Body of pancreas (tissue), 4 donors: ENCODE results near the gene RUFY3. TPM values are rescaled to one million over a fixed set of nuclear protein-coding genes. Genes with fewer than 3 reads are reported as not detected.
"Not testable (repeated sequence)": the region's sequence is repeated elsewhere in the genome, so short reads cannot be mapped to it uniquely, and the experiment has no call there.

Source experiments
- ATAC-seq: fragments of 150-250 bp; one replicate; pipeline ENCODE4 v1.9.1; 2016
- DNase-seq, 4 donors: peaks; one replicate each; pipeline ENCODE4 v3.0.0-alpha.2; 2019
- H3K27ac ChIP-seq, 4 donors: fragments of 200-600 bp; sonication (generic); 1 replicate in 3 of 4; 2 replicates in 1 of 4; pipeline versions ENCODE4 v1.5.1 to v1.6.1; 2016 to 2019; ENCODE audit warnings: mild to moderate bottlenecking in 1 of 4, mixed read lengths in 1 of 4, moderate library complexity in 1 of 4
- H3K27me3 ChIP-seq, 2 donors: fragments of 200-600 bp; sonication (generic); one replicate each; pipeline ENCODE4 v1.6.0; 2016; ENCODE audit warnings: mild to moderate bottlenecking in 1 of 2
- H3K36me3 ChIP-seq, 2 donors: fragments of 200-600 bp; sonication (generic); replicated peaks in 1 of 2; 2 replicates each; pipeline ENCODE4 v1.5.1; 2016; ENCODE audit warnings: low read depth in 2 of 2; ENCODE audit not compliant: insufficient read depth in 1 of 2
- H3K4me1 ChIP-seq: fragments of 200-600 bp; sonication (generic); one replicate; pipeline ENCODE4 v1.6.0; 2016
- H3K4me3 ChIP-seq, 2 donors: fragments of 200-600 bp; sonication (generic); 1 replicate in 1 of 2; 2 replicates in 1 of 2; pipeline ENCODE4 v1.5.1; 2016 to 2019
- H3K9me3 ChIP-seq, 3 donors: fragments of 200-600 bp; sonication (generic); 1 replicate in 2 of 3; 2 replicates in 1 of 3; pipeline ENCODE4 v1.5.1; 2016
- POLR2A ChIP-seq, 3 donors: fragments of 450-650 bp; IDR thresholded peaks; one replicate each; pipeline ENCODE4 v1.6.1; 2016; ENCODE audit warnings: antibody characterized with exemption in 3 of 3, mild to moderate bottlenecking in 2 of 3
- WGBS, 2 donors: methylation state at CpG; one replicate each; pipeline ENCODE4 v1.1.5; 2017; 5-methylcytosine and 5-hydroxymethylcytosine counted together
- intact Hi-C: fragments of 100-400 bp; cut with DNase I; formaldehyde crosslinking; loops from one replicate; pipeline ENCODE4 v1.15.1; 2023
- total RNA-seq, 2 donors: library from RNA; depleted of rRNA; stranded (reverse); fragments of >200 nt; gene quantifications; one replicate each; pipeline ENCODE4 v1.1.0, GENCODE V29; 2016
- TF ChIP-seq, protein P1 (sequence below), 7 experiments: fragments of 450-650 bp in 4 of 7; fragments of 200-600 bp in 3 of 7; sonication (generic) in 3 of 7; IDR thresholded peaks; one replicate each; pipeline ENCODE4 v1.5.1; 2016 to 2019; ENCODE audit warnings: antibody characterized with exemption in 7 of 7

The RUFY3 gene
- total RNA-seq, 2 donors from 2014 or later = 46.4 to 62.6 TPM

DNA sequence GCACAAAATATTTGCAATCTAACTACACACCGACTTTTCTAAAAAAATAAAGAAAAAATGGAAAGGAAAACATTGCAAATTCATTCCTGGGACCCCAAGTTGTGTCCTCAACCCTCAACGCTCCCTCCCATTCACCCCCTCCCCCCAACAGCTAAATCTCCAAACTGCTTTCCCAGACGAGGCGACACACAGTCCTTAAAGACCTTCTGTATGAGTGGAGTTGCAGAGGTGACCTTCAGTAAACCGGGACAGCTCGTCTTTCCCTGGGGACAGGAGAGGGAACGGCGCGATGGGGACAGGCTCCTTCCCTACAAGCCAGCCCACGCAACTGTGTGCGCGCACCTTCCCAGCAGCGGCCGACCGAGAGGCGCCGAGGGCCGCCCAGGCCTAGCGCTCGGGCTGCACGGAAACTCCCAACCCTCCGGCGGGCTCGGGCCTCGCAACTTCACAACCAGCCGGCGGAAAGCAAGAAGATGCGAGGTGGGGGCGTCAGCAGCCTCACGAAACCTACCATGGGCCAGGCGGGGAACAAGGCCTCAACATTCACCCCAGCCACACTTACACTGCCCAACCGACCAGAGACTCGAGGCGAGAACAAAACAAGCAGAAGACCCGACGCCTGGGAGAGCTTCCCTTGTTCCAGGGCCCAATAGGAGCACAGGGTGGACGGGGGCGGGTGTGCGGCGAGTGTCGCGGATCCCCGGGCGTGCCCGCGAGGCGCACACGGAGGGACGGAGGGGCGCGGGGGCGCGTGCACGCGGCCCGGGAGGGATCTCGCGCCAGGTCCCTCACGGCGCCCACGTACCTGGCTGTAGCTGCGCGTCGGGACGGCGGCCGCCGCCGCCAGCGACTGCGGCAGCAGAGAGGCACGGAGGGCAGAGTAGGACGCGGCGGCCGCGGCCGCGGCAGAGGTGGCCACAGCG is 117.2 kb downstream of the RUFY3 start:
- WGBS, 2 donors = 0% methylated on average over 15 to 75 of the region's 80 CpGs
- DNase-seq (peak; percentile 65 to 76 (median 67)), ATAC-seq (peak; percentile 72)
- H3K9me3 ChIP-seq = no peaks in the 10 kb centered on the region
- H3K4me1 ChIP-seq = peaks cover 36% of the 10 kb centered on the region
- H3K36me3 ChIP-seq = peaks cover 0 to 6% of the 10 kb centered on the region in 2 donors
- H3K27ac ChIP-seq = peak overlapping the region; percentile 56 to 98 (median 96)
- TF ChIP-seq POLR2A (IDR thresholded peaks at IDR 0.05) = peak in 2 of 3 donors; percentile 40 to 48
- TF ChIP-seq, protein P1, sequence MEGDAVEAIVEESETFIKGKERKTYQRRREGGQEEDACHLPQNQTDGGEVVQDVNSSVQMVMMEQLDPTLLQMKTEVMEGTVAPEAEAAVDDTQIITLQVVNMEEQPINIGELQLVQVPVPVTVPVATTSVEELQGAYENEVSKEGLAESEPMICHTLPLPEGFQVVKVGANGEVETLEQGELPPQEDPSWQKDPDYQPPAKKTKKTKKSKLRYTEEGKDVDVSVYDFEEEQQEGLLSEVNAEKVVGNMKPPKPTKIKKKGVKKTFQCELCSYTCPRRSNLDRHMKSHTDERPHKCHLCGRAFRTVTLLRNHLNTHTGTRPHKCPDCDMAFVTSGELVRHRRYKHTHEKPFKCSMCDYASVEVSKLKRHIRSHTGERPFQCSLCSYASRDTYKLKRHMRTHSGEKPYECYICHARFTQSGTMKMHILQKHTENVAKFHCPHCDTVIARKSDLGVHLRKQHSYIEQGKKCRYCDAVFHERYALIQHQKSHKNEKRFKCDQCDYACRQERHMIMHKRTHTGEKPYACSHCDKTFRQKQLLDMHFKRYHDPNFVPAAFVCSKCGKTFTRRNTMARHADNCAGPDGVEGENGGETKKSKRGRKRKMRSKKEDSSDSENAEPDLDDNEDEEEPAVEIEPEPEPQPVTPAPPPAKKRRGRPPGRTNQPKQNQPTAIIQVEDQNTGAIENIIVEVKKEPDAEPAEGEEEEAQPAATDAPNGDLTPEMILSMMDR (IDR thresholded peaks at IDR 0.05) = no peak
- intact Hi-C loops = no loop called here
- no peaks in the 10 kb centered on the region for H3K27me3 ChIP-seq
- H3K4me3 ChIP-seq = peak overlapping the region; percentile 76 to 86

DNA sequence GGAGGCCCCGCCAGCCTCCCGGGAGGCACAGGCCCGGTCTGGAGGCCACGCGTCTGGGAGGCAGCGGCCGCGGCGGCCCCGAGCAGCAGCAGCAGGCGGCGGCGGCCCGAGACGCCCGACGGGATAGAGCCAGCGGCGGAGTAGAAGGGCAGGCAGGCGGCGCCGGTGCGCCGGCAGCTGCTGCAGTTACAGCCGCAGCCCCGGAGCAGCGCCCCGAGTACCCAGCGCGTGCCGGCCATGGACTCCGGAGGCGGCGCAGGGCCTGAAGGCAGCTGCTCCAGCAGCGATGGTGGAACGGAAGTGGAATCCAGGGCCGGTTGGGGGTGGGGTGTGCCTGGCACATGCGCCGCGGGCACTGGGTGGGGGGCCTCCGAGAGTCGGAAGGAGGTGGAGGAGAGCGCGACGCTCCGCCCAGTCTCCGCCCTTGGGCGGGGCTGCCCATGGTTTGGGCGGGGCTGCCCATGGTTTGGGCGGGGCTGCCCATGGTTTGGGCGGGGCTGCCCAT is 117.9 kb downstream of the RUFY3 start, which contains the start of gene GRSF1:
GRSF1 (minus strand) TSS at position 302 of the 505 bp plus-strand sequence; CDS start at position 239, 63 bp downstream.
- Histone ChIP-seq H3K9me3 (no peaks in the 10 kb centered on the region), H3K27me3 (no peaks in the 10 kb centered on the region), H3K4me3 (peak within 1 kb of the TSS; percentile 76 to 86), H3K36me3 (peaks cover 0 to 4% of the 10 kb centered on the region in 2 donors), H3K27ac (peak within 1 kb of the TSS; percentile 56 to 98 (median 96)), H3K4me1 (peaks cover 36% of the 10 kb centered on the region)
- intact Hi-C loops = no loop called here
- TF ChIP-seq POLR2A (IDR thresholded peaks at IDR 0.05) = peak; percentile 80 to 85 (median 85)
- TF ChIP-seq, protein P1 (IDR thresholded peaks at IDR 0.05) = peak in 1 of 7 experiments; percentile 26
- DNase-seq (peak; percentile 94 to 96 (median 95)), ATAC-seq (peak; percentile 95)
- 1% methylated on average over 47 of the region's 51 CpGs; no CpG with 5 or more reads in 1 of the 2 donors for WGBS, 2 donors

DNA sequence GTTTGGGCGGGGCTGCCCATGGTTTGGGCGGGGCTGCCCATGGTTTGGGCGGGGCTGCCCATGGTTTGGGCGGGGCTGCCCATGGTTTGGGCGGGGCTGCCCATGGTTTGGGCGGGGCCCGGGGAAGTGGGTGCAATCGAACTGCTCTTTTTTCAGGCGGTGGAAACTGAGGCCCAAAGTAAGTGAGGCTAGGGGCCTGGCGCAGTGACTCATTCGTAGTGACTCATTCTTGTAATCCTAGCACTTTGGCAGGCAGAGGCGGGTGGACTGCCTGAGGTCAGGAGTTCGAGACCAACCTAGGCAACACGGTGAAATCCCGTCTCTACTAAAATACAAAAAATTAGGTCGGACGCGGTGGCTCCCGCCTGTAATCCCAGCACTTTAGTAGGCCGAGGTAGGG is 118.4 kb downstream of the RUFY3 start:
- H3K36me3 ChIP-seq, H3K27me3 ChIP-seq, intact Hi-C loops, H3K9me3 ChIP-seq, ATAC-seq, H3K4me3 ChIP-seq: not testable (repeated sequence)
- peak; percentile 53 to 61 (median 56) for DNase-seq
- Histone ChIP-seq H3K4me1 (peaks cover 36% of the 10 kb centered on the region), H3K27ac (peak overlapping the region in 1 of 4 donors; percentile 95)
- WGBS, 2 donors = 58 to 79% methylated on average over 8 to 18 of the region's 20 CpGs

DNA sequence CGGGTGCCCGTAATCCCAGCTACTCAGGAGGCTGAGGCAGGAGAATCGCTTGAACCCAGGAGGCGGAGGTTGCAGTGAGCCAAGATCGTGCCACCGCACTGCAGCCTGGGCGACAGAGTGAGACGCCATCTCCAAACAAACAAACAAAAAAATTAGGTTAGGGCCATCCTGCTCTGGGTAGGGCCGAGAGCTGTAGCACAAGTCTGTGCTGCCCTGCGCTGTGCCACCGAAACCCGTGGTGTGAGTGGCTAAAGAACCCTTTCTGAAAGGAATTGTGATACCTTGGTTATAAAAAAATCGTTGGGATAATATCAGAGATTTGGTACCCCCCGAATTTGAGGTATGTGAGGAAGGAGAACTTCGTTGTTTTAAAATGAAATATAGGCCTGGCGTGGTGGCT is 118.9 kb downstream of the RUFY3 start:
- H3K36me3 ChIP-seq, H3K9me3 ChIP-seq, H3K4me3 ChIP-seq, ATAC-seq, intact Hi-C loops, H3K27me3 ChIP-seq, DNase-seq: not testable (repeated sequence)
- H3K27ac ChIP-seq = peak overlapping the region in 2 of 4 donors; percentile 37 to 95
- peaks cover 35% of the 10 kb centered on the region for H3K4me1 ChIP-seq
- 94% methylated on average over 16 of the region's 16 CpGs for WGBS, 2 donors

DNA sequence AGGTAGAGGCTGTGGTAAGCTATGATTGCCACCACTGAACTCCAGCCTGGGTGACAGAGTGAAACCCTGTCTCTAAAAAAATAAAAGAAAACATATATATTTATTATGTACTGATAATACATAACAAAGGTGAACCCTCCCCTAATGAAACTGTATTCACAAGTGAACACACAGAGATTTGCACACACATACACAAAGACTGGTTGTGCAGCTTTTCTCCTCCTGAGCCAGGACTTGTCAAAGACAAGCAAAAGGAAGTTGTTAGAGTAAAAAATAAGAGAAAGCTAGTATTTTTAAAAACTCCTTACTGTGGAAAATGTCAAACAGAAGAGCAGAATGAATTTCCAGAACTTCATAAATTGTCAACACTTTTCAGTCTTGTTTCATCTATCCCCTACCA is 119.4 kb downstream of the RUFY3 start:
- Histone ChIP-seq H3K4me1 (peaks cover 32% of the 10 kb centered on the region), H3K9me3 (no peaks in the 10 kb centered on the region), H3K4me3 (no peak overlapping the region), H3K27ac (peak overlapping the region in 1 of 4 donors; percentile 37), H3K36me3 (no peaks in the 10 kb centered on the region), H3K27me3 (no peaks in the 10 kb centered on the region)
- intact Hi-C loops = no loop called here
- no peak for ATAC-seq
- TF ChIP-seq POLR2A (IDR thresholded peaks at IDR 0.05) = no peak
- TF ChIP-seq, protein P1 (IDR thresholded peaks at IDR 0.05) = no peak
- no peak for DNase-seq
